ENCODE results near the gene SLC4A8. TPM values are rescaled to one million over a fixed set of nuclear protein-coding genes. Genes with fewer than 3 reads are reported as not detected.

The SLC4A8 gene
- total RNA-seq, 1 experiment from 2014 or later, result 1.4 TPM

- no peak overlapping the region for H3K27ac ChIP-seq (ENCODE audit: low read depth, low read length)
- DNase-seq (ENCODE audit: low read depth, low spot score), result no peak
- H4K20me1 ChIP-seq (ENCODE audit: insufficient read depth), result no peaks in the 10 kb centered on the region
- H2AFZ ChIP-seq (ENCODE audit: low read depth, low read length, poor library complexity, severe bottlenecking), result no peak overlapping the region
- intact Hi-C loops (cut with micrococcal nuclease), result no loop called here
- no peaks in the 10 kb centered on the region for H3K9me2 ChIP-seq (ENCODE audit: insufficient read depth)
- BruUV-seq (replicated peaks), result no TSS peak
- no peak overlapping the region for H3K4me3 ChIP-seq (replicated peaks in 1 of 2; ENCODE audit: low read depth in 1 of 2, low read length in 2 of 2)
- H3K36me3 ChIP-seq (ENCODE audit: control insufficient read depth in 1 of 2, insufficient read depth in 2 of 2, low read length in 2 of 2), result peaks cover 2 to 7% of the 10 kb centered on the region in 2 experiments; a peak in 2 of 4 replicates
- no peaks in the 10 kb centered on the region for H3K79me2 ChIP-seq (ENCODE audit: insufficient read depth, low read length)
- POLR2A ChIA-PET, result interaction anchor here (0.9 to 1.2 kb wide), 2 partner anchors 9 to 10 kb away, joined by 3 to 5 read pairs; no protein-coding TSS in a partner anchor
- no peaks in the 10 kb centered on the region for H3K27me3 ChIP-seq (ENCODE audit: insufficient read depth, low read length)
- H3K4me1 ChIP-seq (ENCODE audit: control insufficient read depth in 1 of 2, insufficient read depth in 2 of 2, low read length in 2 of 2), result no peaks in the 10 kb centered on the region
- CTCF ChIA-PET, result no interaction called here
- ATAC-seq, result no peak
- H3K9ac ChIP-seq (ENCODE audit: low read length), result no peak overlapping the region
- TF ChIP-seq ZFX (IDR thresholded peaks at IDR 0.05), result no peak
- TF ChIP-seq TCF7L2 (IDR thresholded peaks at IDR 0.05; ENCODE audit: borderline replicate concordance, extremely low read depth, insufficient read depth, insufficient read length), result no peak
- no peak for TF ChIP-seq REST (IDR thresholded peaks at IDR 0.05; ENCODE audit: low read depth)
- TF ChIP-seq EZH2 (IDR thresholded peaks at IDR 0.05), result no peak
- TF ChIP-seq CBX3 (IDR thresholded peaks at IDR 0.05; ENCODE audit: low read depth), result no peak
- no peak for TF ChIP-seq ZBTB33 (IDR thresholded peaks at IDR 0.05; ENCODE audit: extremely low read depth, insufficient replicate concordance, low read length)
- TF ChIP-seq EGR1 (IDR thresholded peaks at IDR 0.05; ENCODE audit: low read depth), result no peak
- TF ChIP-seq CTCF (IDR thresholded peaks at IDR 0.05 in 2 of 3, conservative IDR thresholded peaks at IDR 0.05 in 1 of 3; ENCODE audit: borderline replicate concordance in 1 of 3, insufficient read depth in 1 of 3, low read depth in 2 of 3, low read length in 2 of 3), result no peak
- no peak for TF ChIP-seq FOSL1 (IDR thresholded peaks at IDR 0.05; ENCODE audit: low read depth)
- no peak for TF ChIP-seq CEBPB (IDR thresholded peaks at IDR 0.05; ENCODE audit: low read depth)
- no peak for TF ChIP-seq SIN3A (IDR thresholded peaks at IDR 0.05; ENCODE audit: low read depth)
- TF ChIP-seq SP1 (IDR thresholded peaks at IDR 0.05; ENCODE audit: low read depth), result no peak
- TF ChIP-seq RAD21 (IDR thresholded peaks at IDR 0.05; ENCODE audit: low read depth), result no peak
- no peak for TF ChIP-seq ZNF274 (IDR thresholded peaks at IDR 0.05; ENCODE audit: low read depth, low read length)
- no peak for TF ChIP-seq SRF (IDR thresholded peaks at IDR 0.05; ENCODE audit: low read depth)
- no peak for TF ChIP-seq POLR2AphosphoS5 (IDR thresholded peaks at IDR 0.05; ENCODE audit: low read depth, low read length)
- RAD21 ChIA-PET (ENCODE audit: low non-redundant PET in 1 of 2, low total read pairs in 2 of 2, uncharacterized antibody in 2 of 2, unreplicated experiment in 2 of 2), result no interaction called here
- H3K9me3 ChIP-seq (ENCODE audit: control insufficient read depth in 1 of 2, insufficient read depth in 1 of 2, low read depth in 1 of 2, low read length in 2 of 2), result no peaks in the 10 kb centered on the region
- no peak overlapping the region for H3K4me2 ChIP-seq (ENCODE audit: low read length)
These were observed 43.2 kb upstream of the SLC4A8 start for GRCh38 chr12:51381226-51382079.

Measured in HCT116 (cell line).